ENCODE results near the gene PEAR1.

DNA sequence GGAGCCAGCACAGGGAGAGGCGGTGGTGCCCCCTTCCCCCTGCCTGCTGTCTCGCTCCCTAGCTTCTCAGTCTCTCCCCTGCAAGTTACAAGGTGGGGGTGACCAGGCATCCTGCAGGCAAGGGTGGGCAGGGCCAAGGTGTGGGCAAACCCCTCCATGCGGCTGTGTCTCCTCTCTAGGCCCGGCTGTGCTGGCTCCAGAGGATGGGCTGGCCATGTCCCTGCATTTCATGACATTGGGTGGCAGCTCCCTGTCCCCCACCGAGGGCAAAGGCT lies 18.2 kb upstream of the PEAR1 start:
- TF ChIP-seq YY1 (IDR thresholded peaks at IDR 0.05; ENCODE audit: low read depth): no peak
- TF ChIP-seq EGR1 (IDR thresholded peaks at IDR 0.05): no peak
- TF ChIP-seq RAD21 (IDR thresholded peaks at IDR 0.05; ENCODE audit: low read depth): no peak
- TF ChIP-seq CEBPB (IDR thresholded peaks at IDR 0.05): no peak
- TF ChIP-seq TCF12 (IDR thresholded peaks at IDR 0.05; ENCODE audit: low read depth): no peak
- TF ChIP-seq TAF1 (IDR thresholded peaks at IDR 0.05; ENCODE audit: low read depth): no peak
- TF ChIP-seq, protein P1, sequence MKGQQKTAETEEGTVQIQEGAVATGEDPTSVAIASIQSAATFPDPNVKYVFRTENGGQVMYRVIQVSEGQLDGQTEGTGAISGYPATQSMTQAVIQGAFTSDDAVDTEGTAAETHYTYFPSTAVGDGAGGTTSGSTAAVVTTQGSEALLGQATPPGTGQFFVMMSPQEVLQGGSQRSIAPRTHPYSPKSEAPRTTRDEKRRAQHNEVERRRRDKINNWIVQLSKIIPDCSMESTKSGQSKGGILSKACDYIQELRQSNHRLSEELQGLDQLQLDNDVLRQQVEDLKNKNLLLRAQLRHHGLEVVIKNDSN (IDR thresholded peaks at IDR 0.05): no peak
- TF ChIP-seq EP300 (IDR thresholded peaks at IDR 0.05; ENCODE audit: borderline replicate concordance): no peak
- TF ChIP-seq FOXM1 (IDR thresholded peaks at IDR 0.05; ENCODE audit: borderline replicate concordance, low read depth): no peak
- TF ChIP-seq, protein P2, sequence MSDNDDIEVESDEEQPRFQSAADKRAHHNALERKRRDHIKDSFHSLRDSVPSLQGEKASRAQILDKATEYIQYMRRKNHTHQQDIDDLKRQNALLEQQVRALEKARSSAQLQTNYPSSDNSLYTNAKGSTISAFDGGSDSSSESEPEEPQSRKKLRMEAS (IDR thresholded peaks at IDR 0.05): no peak
- no peak for TF ChIP-seq TEAD4 (IDR thresholded peaks at IDR 0.05)
- TF ChIP-seq NFIC (IDR thresholded peaks at IDR 0.05): no peak
- TF ChIP-seq, protein P3, sequence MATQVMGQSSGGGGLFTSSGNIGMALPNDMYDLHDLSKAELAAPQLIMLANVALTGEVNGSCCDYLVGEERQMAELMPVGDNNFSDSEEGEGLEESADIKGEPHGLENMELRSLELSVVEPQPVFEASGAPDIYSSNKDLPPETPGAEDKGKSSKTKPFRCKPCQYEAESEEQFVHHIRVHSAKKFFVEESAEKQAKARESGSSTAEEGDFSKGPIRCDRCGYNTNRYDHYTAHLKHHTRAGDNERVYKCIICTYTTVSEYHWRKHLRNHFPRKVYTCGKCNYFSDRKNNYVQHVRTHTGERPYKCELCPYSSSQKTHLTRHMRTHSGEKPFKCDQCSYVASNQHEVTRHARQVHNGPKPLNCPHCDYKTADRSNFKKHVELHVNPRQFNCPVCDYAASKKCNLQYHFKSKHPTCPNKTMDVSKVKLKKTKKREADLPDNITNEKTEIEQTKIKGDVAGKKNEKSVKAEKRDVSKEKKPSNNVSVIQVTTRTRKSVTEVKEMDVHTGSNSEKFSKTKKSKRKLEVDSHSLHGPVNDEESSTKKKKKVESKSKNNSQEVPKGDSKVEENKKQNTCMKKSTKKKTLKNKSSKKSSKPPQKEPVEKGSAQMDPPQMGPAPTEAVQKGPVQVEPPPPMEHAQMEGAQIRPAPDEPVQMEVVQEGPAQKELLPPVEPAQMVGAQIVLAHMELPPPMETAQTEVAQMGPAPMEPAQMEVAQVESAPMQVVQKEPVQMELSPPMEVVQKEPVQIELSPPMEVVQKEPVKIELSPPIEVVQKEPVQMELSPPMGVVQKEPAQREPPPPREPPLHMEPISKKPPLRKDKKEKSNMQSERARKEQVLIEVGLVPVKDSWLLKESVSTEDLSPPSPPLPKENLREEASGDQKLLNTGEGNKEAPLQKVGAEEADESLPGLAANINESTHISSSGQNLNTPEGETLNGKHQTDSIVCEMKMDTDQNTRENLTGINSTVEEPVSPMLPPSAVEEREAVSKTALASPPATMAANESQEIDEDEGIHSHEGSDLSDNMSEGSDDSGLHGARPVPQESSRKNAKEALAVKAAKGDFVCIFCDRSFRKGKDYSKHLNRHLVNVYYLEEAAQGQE (IDR thresholded peaks at IDR 0.05; ENCODE audit: low read depth): no peak
- no peak for TF ChIP-seq ZBTB7A (IDR thresholded peaks at IDR 0.05; ENCODE audit: low read depth)
